ENCODE measurements around the gene APOE. TPM values are rescaled to one million over a fixed set of nuclear protein-coding genes. Genes with fewer than 3 reads are reported as not detected.

The APOE gene
- total RNA-seq, 1 donor from 2014 or later, result not detected

DNA sequence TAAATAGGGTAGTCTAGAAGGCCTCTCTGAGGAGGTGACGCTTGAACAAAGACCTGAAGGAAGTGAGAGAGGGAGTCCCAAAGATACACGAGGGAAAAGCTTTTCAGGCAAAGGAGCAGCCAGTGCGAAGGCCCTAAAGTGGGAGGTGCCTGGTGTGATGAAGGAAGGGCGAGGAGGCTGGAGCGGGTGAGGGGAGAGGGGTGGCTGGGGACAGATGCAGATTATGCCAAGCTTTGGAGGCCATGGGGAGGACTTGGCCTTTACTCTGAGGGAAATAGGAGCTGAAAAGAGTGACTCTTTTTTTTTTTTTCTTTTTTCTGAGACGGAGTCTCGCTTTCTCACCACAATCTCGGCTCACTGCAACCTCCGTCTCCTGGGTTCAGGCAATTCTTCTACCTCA is 52.5 kb downstream of the APOE start:
- peak overlapping the region; percentile 90 for H3K27ac Mint-ChIP-seq
- H3K4me3 Mint-ChIP-seq, result no peak overlapping the region
- ChIA-PET CTCF (no interaction called here), POLR2A (interaction anchor here (0.6 to 1.0 kb wide), 3 partner anchors 52 to 1173 kb away, joined by 4 to 6 read pairs (median 6); no protein-coding TSS in a partner anchor)
- peaks cover 39% of the 10 kb centered on the region for H3K36me3 Mint-ChIP-seq (ENCODE audit: low read depth)
- TF ChIP-seq, protein P1, sequence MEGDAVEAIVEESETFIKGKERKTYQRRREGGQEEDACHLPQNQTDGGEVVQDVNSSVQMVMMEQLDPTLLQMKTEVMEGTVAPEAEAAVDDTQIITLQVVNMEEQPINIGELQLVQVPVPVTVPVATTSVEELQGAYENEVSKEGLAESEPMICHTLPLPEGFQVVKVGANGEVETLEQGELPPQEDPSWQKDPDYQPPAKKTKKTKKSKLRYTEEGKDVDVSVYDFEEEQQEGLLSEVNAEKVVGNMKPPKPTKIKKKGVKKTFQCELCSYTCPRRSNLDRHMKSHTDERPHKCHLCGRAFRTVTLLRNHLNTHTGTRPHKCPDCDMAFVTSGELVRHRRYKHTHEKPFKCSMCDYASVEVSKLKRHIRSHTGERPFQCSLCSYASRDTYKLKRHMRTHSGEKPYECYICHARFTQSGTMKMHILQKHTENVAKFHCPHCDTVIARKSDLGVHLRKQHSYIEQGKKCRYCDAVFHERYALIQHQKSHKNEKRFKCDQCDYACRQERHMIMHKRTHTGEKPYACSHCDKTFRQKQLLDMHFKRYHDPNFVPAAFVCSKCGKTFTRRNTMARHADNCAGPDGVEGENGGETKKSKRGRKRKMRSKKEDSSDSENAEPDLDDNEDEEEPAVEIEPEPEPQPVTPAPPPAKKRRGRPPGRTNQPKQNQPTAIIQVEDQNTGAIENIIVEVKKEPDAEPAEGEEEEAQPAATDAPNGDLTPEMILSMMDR (IDR thresholded peaks at IDR 0.05), result no peak
- peaks cover 83% of the 10 kb centered on the region for H3K4me1 Mint-ChIP-seq
- ATAC-seq (ENCODE audit: low read depth), result no peak
- H3K27me3 Mint-ChIP-seq, result no peaks in the 10 kb centered on the region
- no peaks in the 10 kb centered on the region for H3K9me3 Mint-ChIP-seq
- intact Hi-C loops (cut with micrococcal nuclease), result loop anchor here (5.0 kb wide), 1 partner anchor 449 kb away; the partner anchor contains the start of genes POLR1G and PPP1R13L
- no peak for DNase-seq

Other genes with a start within 250 kb of the APOE start
- gene CEACAM19, start 234.3 kb upstream of the APOE start, total RNA-seq, result not detected in 2 replicates
- gene CEACAM16, start 206.6 kb upstream of the APOE start, total RNA-seq, result not detected in 2 replicates
- 121 and 149 TPM in 2 replicates for gene BCL3, start 157.1 kb upstream of the APOE start, total RNA-seq
- not detected in 2 replicates for gene CBLC, start 127.9 kb upstream of the APOE start, total RNA-seq
- gene BCAM, start 96.7 kb upstream of the APOE start, total RNA-seq, result not detected in 2 replicates
- gene NECTIN2, start 59.5 kb upstream of the APOE start, total RNA-seq, result 0.17 and 0.35 TPM in 2 replicates
- 80.6 and 81.7 TPM in 2 replicates for gene TOMM40, start 14.5 kb upstream of the APOE start, total RNA-seq
- gene APOC1, start 8.8 kb downstream of the APOE start, total RNA-seq, result 1.2 and 1.7 TPM in 2 replicates
- gene APOC4, start 36.4 kb downstream of the APOE start, total RNA-seq, result not detected in 2 replicates
- gene APOC2, start 40.3 kb downstream of the APOE start, total RNA-seq, result not detected in 2 replicates
- gene CLPTM1, start 49.6 kb downstream of the APOE start, total RNA-seq, result 87.0 and 92.1 TPM in 2 replicates
- 117 and 135 TPM in 2 replicates for gene RELB, start 95.7 kb downstream of the APOE start, total RNA-seq
- gene CLASRP, start 133.2 kb downstream of the APOE start, total RNA-seq, result 133 and 172 TPM in 2 replicates
- 27.8 and 28.0 TPM in 2 replicates for gene ZNF296, start 170.7 kb downstream of the APOE start, total RNA-seq
- 37.0 and 38.7 TPM in 2 replicates for gene GEMIN7, start 173.5 kb downstream of the APOE start, total RNA-seq
- 18.8 and 27.2 TPM in 2 replicates for gene PPP1R37, start 187.4 kb downstream of the APOE start, total RNA-seq